ENCODE data around the gene IVNS1ABP. TPM values are rescaled to one million over a fixed set of nuclear protein-coding genes. Genes with fewer than 3 reads are reported as not detected.

IVNS1ABP gene
- total and polyA plus RNA-seq, 4 donors: 14.2 to 83.4 (median 34.0) TPM

DNA sequence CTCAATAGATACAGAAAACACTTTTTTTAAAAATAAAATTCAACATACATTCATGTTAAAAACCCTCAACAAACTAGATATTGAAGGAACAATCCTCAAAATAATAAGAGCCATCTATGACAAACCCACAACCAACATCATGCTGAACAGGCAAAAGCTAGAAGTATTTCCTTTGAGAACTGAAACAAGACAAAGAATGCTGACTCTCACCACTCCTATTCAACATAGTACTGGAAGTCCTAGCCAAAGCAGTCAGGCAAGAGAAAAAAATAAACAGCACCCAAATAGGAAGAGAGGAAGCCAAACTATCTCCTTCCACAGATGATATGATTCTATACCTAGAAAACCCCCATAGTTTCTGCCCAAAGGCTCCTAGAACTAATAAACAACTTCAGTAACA is 46.2 kb upstream of the IVNS1ABP start:
- Histone ChIP-seq H3K4me3 (ENCODE audit: low read depth in 1 of 3, low read length in 3 of 3) (no peak overlapping the region), H3K9me3 (ENCODE audit: control insufficient read depth in 4 of 4, low read length in 3 of 4) (peaks cover 0 to 1% (median 0%) of the 10 kb centered on the region in 4 donors), H3K4me1 (ENCODE audit: control insufficient read depth in 4 of 4, insufficient read depth in 4 of 4, low read length in 3 of 4) (no peaks in the 10 kb centered on the region), H3K36me3 (ENCODE audit: control insufficient read depth in 4 of 4, insufficient read depth in 3 of 4, low read depth in 1 of 4, low read length in 3 of 4) (no peaks in the 10 kb centered on the region), H3K9ac (ENCODE audit: low read depth in 1 of 2, low read length in 2 of 2) (no peak overlapping the region), H3K27ac (ENCODE audit: low read depth in 1 of 2, low read length in 2 of 2) (no peak overlapping the region), H3K27me3 (ENCODE audit: control insufficient read depth in 4 of 4, insufficient read depth in 4 of 4, low read length in 3 of 4) (no peaks in the 10 kb centered on the region)
- no peak for DNase-seq (ENCODE audit: low spot score)
- TF ChIP-seq FOXA2 (IDR thresholded peaks at IDR 0.05) (no peak), MAX (IDR thresholded peaks at IDR 0.05) (no peak), RXRA (IDR thresholded peaks at IDR 0.05) (no peak), RAD21 (IDR thresholded peaks at IDR 0.05) (no peak), HNF4A (conservative IDR thresholded peaks at IDR 0.05) (no peak), SP1 (IDR thresholded peaks at IDR 0.05) (no peak), EGR1 (IDR thresholded peaks at IDR 0.05; ENCODE audit: low read depth in 2 of 2) (no peak), JUND (IDR thresholded peaks at IDR 0.05) (no peak), GABPA (IDR thresholded peaks at IDR 0.05 in 1 of 2, conservative IDR thresholded peaks at IDR 0.05 in 1 of 2) (no peak), TAF1 (conservative IDR thresholded peaks at IDR 0.05) (no peak), FOXA1 (IDR thresholded peaks at IDR 0.05) (no peak), NR2F2 (IDR thresholded peaks at IDR 0.05) (no peak)
- TF ChIP-seq, protein P1, sequence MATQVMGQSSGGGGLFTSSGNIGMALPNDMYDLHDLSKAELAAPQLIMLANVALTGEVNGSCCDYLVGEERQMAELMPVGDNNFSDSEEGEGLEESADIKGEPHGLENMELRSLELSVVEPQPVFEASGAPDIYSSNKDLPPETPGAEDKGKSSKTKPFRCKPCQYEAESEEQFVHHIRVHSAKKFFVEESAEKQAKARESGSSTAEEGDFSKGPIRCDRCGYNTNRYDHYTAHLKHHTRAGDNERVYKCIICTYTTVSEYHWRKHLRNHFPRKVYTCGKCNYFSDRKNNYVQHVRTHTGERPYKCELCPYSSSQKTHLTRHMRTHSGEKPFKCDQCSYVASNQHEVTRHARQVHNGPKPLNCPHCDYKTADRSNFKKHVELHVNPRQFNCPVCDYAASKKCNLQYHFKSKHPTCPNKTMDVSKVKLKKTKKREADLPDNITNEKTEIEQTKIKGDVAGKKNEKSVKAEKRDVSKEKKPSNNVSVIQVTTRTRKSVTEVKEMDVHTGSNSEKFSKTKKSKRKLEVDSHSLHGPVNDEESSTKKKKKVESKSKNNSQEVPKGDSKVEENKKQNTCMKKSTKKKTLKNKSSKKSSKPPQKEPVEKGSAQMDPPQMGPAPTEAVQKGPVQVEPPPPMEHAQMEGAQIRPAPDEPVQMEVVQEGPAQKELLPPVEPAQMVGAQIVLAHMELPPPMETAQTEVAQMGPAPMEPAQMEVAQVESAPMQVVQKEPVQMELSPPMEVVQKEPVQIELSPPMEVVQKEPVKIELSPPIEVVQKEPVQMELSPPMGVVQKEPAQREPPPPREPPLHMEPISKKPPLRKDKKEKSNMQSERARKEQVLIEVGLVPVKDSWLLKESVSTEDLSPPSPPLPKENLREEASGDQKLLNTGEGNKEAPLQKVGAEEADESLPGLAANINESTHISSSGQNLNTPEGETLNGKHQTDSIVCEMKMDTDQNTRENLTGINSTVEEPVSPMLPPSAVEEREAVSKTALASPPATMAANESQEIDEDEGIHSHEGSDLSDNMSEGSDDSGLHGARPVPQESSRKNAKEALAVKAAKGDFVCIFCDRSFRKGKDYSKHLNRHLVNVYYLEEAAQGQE (IDR thresholded peaks at IDR 0.05): no peak

DNA sequence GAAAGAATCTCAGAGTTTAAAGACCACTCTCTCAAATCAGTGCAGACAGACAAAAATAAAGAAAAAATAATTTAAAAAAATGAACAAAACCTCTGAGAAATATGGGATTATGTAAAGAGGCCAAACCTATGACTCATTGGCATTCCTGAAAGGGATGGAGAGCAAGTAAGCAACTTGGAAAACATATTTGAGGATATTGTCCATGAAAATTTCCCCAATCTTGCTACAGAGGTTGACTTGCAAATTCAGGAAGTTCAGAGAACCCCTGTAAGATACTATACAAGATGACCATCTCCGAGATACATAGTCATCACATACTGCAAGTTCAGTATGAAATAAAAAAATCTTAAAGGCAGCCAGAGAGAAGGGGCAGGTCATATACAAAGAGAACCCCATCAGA is 43.7 kb upstream of the IVNS1ABP start:
- WGBS: 89% methylated on average over 1 of the region's 1 CpG
- Histone ChIP-seq H3K36me3 (ENCODE audit: control insufficient read depth in 4 of 4, insufficient read depth in 3 of 4, low read depth in 1 of 4, low read length in 3 of 4) (no peaks in the 10 kb centered on the region), H3K9me3 (ENCODE audit: control insufficient read depth in 4 of 4, low read length in 3 of 4) (peaks cover 0 to 1% (median 0%) of the 10 kb centered on the region in 4 donors), H3K9ac (ENCODE audit: low read depth in 1 of 2, low read length in 2 of 2) (no peak overlapping the region), H3K27me3 (ENCODE audit: control insufficient read depth in 4 of 4, insufficient read depth in 4 of 4, low read length in 3 of 4) (no peaks in the 10 kb centered on the region), H3K4me1 (ENCODE audit: control insufficient read depth in 4 of 4, insufficient read depth in 4 of 4, low read length in 3 of 4) (no peaks in the 10 kb centered on the region), H3K4me3 (ENCODE audit: low read depth in 1 of 3, low read length in 3 of 3) (no peak overlapping the region), H3K27ac (ENCODE audit: low read depth in 1 of 2, low read length in 2 of 2) (no peak overlapping the region)
- no peak for DNase-seq (ENCODE audit: low spot score)
- TF ChIP-seq TAF1 (conservative IDR thresholded peaks at IDR 0.05): no peak
- no peak for TF ChIP-seq JUND (IDR thresholded peaks at IDR 0.05)
- no peak for TF ChIP-seq EGR1 (IDR thresholded peaks at IDR 0.05; ENCODE audit: low read depth in 2 of 2)
- TF ChIP-seq ATF3 (IDR thresholded peaks at IDR 0.05): no peak
- TF ChIP-seq RXRA (IDR thresholded peaks at IDR 0.05): no peak
- TF ChIP-seq HNF4G (IDR thresholded peaks at IDR 0.05): no peak
- TF ChIP-seq SP1 (IDR thresholded peaks at IDR 0.05): no peak
- no peak for TF ChIP-seq NR2F2 (IDR thresholded peaks at IDR 0.05)
- no peak for TF ChIP-seq FOXA1 (IDR thresholded peaks at IDR 0.05)
- TF ChIP-seq HNF4A (conservative IDR thresholded peaks at IDR 0.05): no peak
- TF ChIP-seq FOXA2 (IDR thresholded peaks at IDR 0.05): no peak
- no peak for TF ChIP-seq GABPA (IDR thresholded peaks at IDR 0.05 in 1 of 2, conservative IDR thresholded peaks at IDR 0.05 in 1 of 2)
- TF ChIP-seq YY1 (IDR thresholded peaks at IDR 0.05): no peak
- TF ChIP-seq RAD21 (IDR thresholded peaks at IDR 0.05): no peak
- TF ChIP-seq, protein P1 (IDR thresholded peaks at IDR 0.05): no peak
